Epithelial cell of alveolus of lung (primary cell): ENCODE data around the gene C3orf38. TPM values are rescaled to one million over a fixed set of nuclear protein-coding genes. Genes with fewer than 3 reads are reported as not detected.

Experiments
- total RNA-seq: library from RNA; depleted of rRNA; stranded (reverse); fragments of >200 nt; gene quantifications from 2 replicates; pipeline ENCODE4 v1.2.1, GENCODE V29; 2015

The C3orf38 gene
- 13.4 and 19.5 TPM in 2 replicates for total RNA-seq

GRCh38 chr3:88149509-88150362, at the start of gene C3orf38:
TSS of gene C3orf38 (plus strand) at chr3:88149959. CDS start at chr3:88150053, 94 bp downstream.

Other genes starting within 250 kb of the C3orf38 start
- 44.0 and 45.6 TPM in 2 replicates for gene CGGBP1, start 91.0 kb upstream of the C3orf38 start, total RNA-seq
- 7.6 and 34.3 TPM in 2 replicates for gene ZNF654, start 90.7 kb upstream of the C3orf38 start, total RNA-seq